GM21717 (cell line): ENCODE results near the gene MRAP2.
"Not testable (repeated sequence)": the region's sequence is repeated elsewhere in the genome, so short reads cannot be mapped to it uniquely, and the experiment has no call there.

ENCODE experiments used
- ATAC-seq: cut with Tn5 transposase; IDR thresholded peaks from one replicate; pipeline ENCODE4 v1.9.1; 2021; ENCODE audit warnings: mild to moderate bottlenecking, moderate library complexity; ENCODE audit not compliant: unreplicated experiment

Gene MRAP2

GRCh38 chr6:84028350-84028749 is 5.2 kb upstream of the MRAP2 start:
- no peak for ATAC-seq

- not testable (repeated sequence) for ATAC-seq
Observed at GRCh38 chr6:84032000-84032399, 1.6 kb upstream of the MRAP2 start.

- ATAC-seq: no peak
Observed at GRCh38 chr6:84035484-84035883, 1.9 kb downstream of the MRAP2 start.

DNA sequence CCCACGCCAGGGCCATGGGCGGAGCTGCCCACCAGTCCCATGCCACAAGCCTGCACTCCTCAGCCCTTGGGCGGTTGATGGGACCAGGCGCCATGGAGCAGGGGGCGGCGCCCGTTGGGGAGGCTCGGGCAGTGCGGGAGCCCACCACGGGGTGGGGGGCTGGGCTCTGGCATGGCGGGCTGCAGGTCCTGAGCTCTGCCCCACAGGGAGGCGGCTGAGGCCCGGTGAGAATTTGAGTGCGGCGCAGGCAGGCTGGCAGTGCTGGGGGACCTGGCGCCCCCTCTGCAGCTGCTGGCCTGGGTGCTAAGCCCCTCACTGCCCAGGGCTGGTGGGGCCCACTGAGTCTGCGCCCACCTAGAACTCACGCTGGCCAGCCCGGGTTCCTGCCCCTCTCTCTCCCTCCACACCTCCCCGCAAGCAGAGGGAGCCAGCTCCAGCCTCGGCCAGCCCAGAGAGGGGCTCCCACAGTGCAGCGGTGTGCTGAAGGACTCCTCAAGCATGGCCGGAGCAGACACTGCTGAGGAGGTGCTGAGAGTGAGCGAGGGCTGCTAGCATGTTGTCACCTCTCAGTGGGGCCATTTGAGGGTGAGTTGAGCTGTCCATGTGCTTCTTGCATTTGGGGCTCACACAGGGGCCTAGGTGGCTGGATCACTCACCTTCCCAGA is 4.0 kb downstream of the MRAP2 start:
- ATAC-seq: no peak

DNA sequence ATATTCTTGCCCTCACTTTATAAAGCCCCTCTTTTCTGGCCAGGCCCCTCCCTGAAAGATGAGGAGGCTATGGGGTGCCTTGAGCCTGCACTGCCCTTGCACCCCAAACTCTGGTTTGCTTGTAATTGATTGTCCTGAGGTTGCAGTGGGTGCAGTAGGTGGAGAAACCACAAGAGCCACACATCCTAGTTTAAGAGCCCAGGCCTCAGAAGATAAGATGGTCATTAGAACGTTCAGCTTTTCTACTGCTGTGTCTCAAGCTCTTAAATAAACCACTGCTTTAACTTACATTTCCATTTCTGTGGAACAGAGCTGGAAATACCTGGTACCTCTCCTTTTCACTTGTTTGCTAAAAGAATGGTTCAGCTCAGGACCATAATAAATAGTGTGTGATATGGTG is 9.0 kb downstream of the MRAP2 start:
- ATAC-seq: no peak

GRCh38 chr6:84043555-84043954 is 10.0 kb downstream of the MRAP2 start:
- ATAC-seq: no peak

DNA sequence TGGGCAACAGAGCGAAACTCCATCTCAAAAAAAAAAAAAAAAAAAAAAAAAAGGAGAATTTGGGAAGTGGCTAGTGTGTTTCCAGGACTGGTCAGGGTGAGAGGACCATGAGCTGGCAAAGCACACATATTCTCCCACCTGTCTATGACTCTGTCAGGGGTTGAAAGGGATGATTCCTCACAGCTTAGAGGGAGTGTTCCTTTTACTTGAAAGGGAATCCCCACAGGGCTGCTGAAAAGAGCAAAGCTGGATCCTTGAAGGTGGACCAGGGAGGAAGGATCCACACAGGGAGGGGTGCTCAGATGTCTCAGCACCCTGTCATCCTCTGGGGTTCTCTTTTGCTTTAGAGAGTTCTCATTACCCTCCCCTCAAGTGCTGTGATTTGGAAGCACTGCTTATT is 13.2 kb downstream of the MRAP2 start:
- ATAC-seq: no peak

DNA sequence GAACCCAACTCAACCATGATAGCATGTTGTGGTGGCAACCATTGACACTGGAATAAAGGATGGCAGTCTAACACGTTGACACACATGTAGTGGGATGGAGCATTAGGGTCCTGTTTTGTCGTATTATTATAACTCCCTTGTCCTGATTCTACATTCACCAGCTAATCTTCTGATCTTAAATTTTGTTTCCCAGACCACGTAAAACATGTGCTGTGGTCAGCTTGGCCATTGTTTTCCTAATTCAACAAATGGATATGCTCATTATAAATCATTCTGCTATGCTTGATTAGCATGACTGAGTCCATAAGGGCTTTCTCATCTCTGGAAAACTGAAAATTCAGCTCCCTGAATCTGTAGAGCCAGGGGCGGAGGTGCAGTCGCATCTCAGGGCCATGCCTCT is 15.0 kb downstream of the MRAP2 start:
- no peak for ATAC-seq

DNA sequence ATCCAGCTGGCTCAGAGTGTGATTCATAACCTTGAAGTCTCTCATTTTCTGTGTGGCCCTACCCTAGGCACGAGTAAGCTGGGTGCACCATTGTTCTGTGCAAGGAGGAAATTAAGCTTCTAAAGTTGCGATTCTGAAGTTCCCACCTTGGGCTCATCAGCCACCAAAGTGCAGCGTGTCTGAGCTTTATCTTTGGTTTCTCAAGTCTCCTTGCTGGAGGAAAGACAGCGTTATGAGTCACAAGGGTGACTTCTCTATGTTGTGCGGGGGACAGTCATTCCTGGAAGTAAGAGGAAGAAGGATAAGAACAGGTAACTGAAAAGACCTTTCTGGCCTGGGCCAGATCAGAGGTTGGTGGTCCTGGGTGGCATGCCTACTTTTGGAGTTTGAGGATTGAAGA is 16.8 kb downstream of the MRAP2 start:
- ATAC-seq: no peak

- no peak for ATAC-seq
Observed at GRCh38 chr6:84052204-84052882, 18.8 kb downstream of the MRAP2 start.

DNA sequence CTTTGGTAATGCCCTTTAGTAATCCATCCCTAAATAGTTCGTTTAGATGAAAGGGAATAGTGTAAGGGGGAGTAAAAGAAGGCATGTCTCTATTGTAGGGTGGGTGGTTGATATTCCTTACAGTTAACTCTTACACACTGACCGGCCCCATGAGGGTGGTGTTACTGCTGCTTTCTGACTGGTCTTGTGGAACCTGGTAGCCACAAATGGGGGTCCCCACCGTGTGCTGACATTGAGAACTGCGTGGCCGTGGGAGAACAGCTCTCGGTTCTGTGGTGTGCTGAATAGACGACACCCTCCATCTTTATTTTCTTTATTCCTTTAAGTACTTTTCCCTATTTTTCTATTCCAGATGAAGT is 19.3 kb downstream of the MRAP2 start:
- ATAC-seq: no peak

GRCh38 chr6:84055647-84056046 is 22.1 kb downstream of the MRAP2 start:
- no peak for ATAC-seq

DNA sequence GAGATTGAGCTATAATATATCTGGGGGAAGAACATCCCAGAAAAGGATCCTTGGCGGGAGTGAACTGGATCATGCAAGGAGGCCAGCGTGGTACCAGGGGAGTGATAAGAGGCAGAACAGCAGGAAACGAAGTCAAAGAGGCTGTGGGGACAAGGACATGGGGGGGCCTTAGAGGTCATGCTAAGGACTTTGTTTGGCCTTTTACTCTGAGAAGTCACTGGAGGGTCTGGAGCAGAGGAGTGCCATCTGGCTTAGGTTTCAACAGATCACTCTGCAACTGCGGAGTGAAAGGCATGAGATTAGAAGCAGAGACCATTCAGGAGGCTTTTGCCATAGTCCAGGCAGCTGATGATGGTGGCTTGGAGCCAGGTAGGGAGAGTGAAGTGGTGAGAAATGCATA is 24.3 kb downstream of the MRAP2 start:
- no peak for ATAC-seq

- no peak for ATAC-seq
Observed at GRCh38 chr6:84059082-84059481, 25.5 kb downstream of the MRAP2 start.

DNA sequence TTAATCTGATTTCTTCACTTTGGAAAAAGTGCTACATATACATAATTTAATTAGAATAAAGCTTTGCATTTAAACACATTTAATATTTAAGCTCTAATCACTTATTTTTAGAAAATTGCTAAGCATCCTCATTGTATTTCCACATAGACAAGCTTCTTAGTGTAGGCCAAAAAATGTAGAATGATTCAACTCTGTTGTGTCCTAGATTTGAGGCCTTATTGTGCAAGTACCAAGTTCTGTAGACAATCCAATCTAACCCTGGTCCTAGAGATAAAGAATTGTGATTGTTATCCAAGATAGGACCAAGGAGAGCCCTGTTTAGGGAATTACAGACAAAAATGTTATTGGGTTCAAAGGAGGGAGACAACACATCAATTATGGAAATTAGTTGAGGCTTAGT is 27.6 kb downstream of the MRAP2 start:
- ATAC-seq: no peak

GRCh38 chr6:84061613-84062398 is 28.2 kb downstream of the MRAP2 start:
- ATAC-seq: no peak

- no peak for ATAC-seq
Observed at GRCh38 chr6:84062519-84063154, 29.1 kb downstream of the MRAP2 start.

DNA sequence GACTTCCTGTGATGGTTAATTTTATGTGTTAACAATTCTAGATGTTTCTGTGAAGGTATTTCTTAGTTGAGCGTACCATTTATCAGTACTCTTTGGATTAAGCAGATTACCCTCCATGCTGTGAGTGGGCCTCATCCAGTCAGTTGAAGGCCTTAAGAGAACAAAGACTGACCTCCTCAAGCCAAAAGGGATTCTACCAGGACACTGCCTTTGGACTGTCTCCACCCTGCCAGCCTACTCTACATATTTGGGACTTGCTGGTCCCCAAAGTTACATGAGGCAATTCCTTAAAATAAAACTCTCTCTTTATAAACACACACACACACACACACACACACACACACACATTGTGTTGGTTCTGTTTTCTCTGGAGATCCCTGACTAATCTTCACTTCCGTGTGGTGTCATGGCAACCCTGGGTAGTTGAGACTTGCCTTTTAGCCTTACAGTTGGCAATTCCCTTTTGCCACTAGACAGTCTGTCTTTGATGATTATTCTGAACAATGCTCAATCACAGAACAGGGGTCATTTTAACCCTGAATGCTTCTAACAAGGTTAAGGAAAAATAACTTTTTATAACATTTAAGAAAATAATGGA is 32.2 kb downstream of the MRAP2 start:
- ATAC-seq: no peak

DNA sequence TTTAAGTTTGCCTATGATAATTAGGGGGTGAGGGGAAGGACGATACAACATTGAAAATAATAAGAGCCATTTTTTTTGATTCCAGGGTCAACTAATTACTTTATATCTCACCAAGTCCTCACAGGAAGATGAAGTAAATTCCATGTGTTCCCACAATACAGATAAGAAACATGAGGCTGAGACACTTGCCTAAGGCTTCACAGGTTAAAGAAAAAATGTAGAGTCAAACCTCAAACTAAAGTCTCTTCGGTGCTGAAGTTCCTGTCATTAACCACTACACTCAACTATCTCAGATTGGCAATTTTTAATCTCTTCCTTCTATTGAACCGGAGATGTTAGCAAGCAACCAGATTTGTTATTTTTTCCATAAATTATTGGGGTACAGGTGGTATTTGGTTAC is 33.0 kb downstream of the MRAP2 start:
- ATAC-seq: no peak

DNA sequence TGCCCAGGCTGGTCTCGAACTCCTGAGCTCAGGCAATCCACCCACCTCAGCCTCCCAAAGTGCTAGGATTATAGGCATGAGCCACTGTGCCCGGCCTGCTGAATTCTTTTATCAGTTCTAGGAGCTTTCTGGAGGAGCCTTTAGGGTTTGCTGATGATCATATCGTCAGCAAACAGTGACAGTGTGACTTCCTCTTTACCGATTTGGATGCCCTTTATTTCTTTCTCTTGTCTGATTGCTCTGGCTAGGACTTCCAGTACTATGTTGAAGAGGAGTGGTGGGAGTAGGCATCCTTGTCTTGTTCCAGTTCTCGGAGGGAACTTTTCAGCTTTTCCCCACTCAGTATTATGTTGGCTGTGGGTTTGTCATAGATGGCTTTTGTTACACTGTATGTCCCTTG is 35.3 kb downstream of the MRAP2 start:
- ATAC-seq: not testable (repeated sequence)

DNA sequence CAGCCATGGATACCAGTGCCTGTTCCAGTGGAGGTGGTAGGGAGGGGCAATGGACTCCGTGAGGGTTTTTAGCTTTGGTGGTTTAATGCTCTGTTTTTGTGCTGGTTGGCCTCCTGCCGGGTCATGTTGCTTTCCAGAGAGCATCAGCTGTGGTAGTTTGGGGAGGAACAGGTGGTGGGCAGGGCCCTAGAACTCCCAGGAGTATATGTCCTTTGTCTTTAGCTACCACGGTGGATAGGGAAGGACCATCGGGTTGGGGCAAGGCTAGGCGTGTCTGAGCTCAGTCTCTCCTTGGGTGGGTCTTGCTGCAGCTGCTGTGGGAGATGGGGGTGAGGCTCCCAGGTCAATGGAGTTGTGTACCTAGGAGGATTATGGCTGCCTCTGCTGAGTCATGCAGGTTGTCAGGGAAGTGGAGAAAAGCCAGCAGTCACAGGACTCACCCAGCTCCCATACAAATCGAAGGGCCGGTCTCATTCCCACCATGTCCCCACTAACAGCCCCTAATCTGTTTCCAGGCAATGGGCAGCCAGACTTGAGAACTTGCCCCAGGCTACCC is 38.9 kb downstream of the MRAP2 start:
- ATAC-seq: no peak
